ENCODE results near the gene ACD.

ACD gene

GRCh38 chr16:67673712-67674580, 13.9 kb upstream of the ACD start:
- Histone ChIP-seq H3K27ac (peak overlapping the region; percentile 50 to 80 (median 72); a peak in 21 of 22 replicates), H3K27me3 (no peaks in the 10 kb centered on the region), H3K36me3 (peaks cover 0 to 23% (median 13%) of the 10 kb centered on the region in 11 experiments; a peak in 11 of 22 replicates), H3K9me3 (replicated peaks in 1 of 11) (no peaks in the 10 kb centered on the region), H3K9ac (peak overlapping the region; percentile 38 to 70 (median 64)), H3K4me1 (peaks cover 42 to 64% (median 56%) of the 10 kb centered on the region in 10 experiments), H3K4me2 (peak overlapping the region; percentile 66 to 86 (median 80)), H3K4me3 (peak overlapping the region in 4 of 10 experiments; percentile 7 to 32 (median 22); a peak in 2 of 20 replicates), H4K20me1 (peaks cover 0 to 8% (median 0%) of the 10 kb centered on the region in 11 experiments; a peak in 1 of 22 replicates)
- no peak for TF ChIP-seq Cebpa-rat (IDR thresholded peaks at IDR 0.05)

DNA sequence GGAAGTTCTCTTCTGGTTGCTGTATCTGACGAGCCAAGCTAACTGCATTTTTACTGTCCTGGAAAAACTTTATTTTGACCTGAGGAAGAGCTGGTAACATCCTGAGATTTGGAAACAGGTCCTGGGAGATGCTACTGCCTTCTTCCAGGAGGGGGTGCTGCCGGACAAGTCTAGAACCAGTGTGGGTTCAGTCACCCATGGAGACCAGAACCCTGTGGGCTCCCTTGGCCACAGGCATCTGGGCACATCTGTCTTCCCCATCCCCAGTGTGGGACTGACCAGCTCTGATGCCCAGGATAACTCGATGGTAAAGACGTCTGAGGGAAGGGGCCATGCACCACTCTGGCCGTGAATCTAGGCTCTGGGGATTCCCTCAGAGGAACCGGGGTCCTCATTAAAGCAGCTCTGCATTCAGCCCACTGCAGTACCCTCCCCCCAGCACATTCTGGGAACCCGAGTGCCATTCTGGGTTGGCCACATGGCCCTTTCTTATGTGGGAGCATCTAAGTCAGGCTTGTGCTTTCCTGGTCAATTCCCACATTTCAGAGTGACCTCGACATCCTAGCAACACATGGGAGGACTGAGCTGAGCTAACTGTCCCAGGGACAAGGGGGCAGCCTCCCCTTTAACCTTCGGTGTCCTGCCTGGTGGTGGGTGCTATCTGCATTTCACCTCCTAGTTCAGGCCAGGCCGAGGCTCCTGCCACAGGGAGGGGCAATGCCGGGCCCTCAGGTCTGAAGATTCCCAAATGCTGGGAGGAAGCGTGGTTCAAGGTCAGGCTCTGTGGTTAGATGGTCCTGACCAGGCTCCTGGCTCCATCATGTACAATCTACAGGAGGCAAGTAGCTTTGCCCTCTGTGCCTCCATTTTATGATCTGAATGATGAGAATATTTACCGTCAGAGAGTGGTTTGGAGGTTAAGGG, 12.9 kb upstream of the ACD start:
- no peak overlapping the region for H3K4me3 ChIP-seq
- H3K27me3 ChIP-seq = no peaks in the 10 kb centered on the region
- H4K20me1 ChIP-seq = peaks cover 0 to 8% (median 0%) of the 10 kb centered on the region in 11 experiments; a peak in 2 of 22 replicates
- H3K9me3 ChIP-seq (replicated peaks in 1 of 11) = no peaks in the 10 kb centered on the region
- no peak for TF ChIP-seq Cebpa-rat (IDR thresholded peaks at IDR 0.05)
- peak overlapping the region; percentile 52 to 84 (median 78) for H3K4me2 ChIP-seq
- H3K36me3 ChIP-seq = peaks cover 0 to 18% (median 11%) of the 10 kb centered on the region in 11 experiments; a peak in 10 of 22 replicates
- peak overlapping the region; percentile 2 to 64 (median 53); a peak in 18 of 22 replicates for H3K9ac ChIP-seq
- H3K27ac ChIP-seq = peak overlapping the region in 10 of 11 experiments; percentile 50 to 80 (median 70); a peak in 21 of 22 replicates
- H3K4me1 ChIP-seq = peaks cover 51 to 73% (median 64%) of the 10 kb centered on the region in 10 experiments

DNA sequence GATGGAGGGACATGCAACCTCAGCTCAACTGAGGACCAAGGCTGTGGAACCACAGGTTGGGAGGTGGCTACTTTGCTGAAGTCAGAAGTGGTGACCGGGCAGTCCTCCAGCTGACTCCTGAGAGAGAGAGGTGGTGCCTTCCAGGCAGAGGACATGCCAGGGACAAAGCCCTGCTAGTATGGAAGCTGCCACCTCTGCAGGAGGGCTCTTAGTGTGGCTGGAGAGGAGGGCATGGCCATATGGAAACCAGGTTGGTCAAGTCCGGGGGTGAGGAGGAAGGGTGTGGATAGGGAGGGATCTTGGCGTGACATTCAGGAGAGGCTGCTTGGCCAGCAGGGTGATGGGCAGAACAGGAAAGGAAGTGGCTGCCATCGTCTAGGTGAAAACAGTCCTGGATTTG, 12.2 kb upstream of the ACD start:
- Histone ChIP-seq H3K9ac (no peak overlapping the region), H4K20me1 (peaks cover 0 to 4% (median 0%) of the 10 kb centered on the region in 11 experiments; a peak in 2 of 22 replicates), H3K27ac (no peak overlapping the region), H3K9me3 (replicated peaks in 1 of 11) (no peaks in the 10 kb centered on the region), H3K36me3 (peaks cover 0 to 13% (median 7%) of the 10 kb centered on the region in 11 experiments; a peak in 8 of 22 replicates), H3K4me1 (peaks cover 57 to 72% (median 64%) of the 10 kb centered on the region in 10 experiments), H3K4me2 (no peak overlapping the region; a peak in 1 of 22 replicates), H3K27me3 (no peaks in the 10 kb centered on the region), H3K4me3 (no peak overlapping the region)
- TF ChIP-seq Cebpa-rat (IDR thresholded peaks at IDR 0.05) = no peak

- H3K4me3 ChIP-seq = no peak overlapping the region
- peak overlapping the region in 4 of 11 experiments; percentile 93 to 99 (median 96); a peak in 4 of 22 replicates for H3K4me2 ChIP-seq
- peak overlapping the region in 4 of 11 experiments; percentile 13 to 96 (median 37); a peak in 5 of 22 replicates for H3K9ac ChIP-seq
- TF ChIP-seq Cebpa-rat (IDR thresholded peaks at IDR 0.05) = no peak
- peaks cover 55 to 68% (median 64%) of the 10 kb centered on the region in 10 experiments for H3K4me1 ChIP-seq
- no peaks in the 10 kb centered on the region for H3K27me3 ChIP-seq
- H3K9me3 ChIP-seq (replicated peaks in 1 of 11) = no peaks in the 10 kb centered on the region
- H3K27ac ChIP-seq = no peak overlapping the region; a peak in 1 of 22 replicates
- no peaks in the 10 kb centered on the region for H3K36me3 ChIP-seq
- peaks cover 0 to 4% (median 0%) of the 10 kb centered on the region in 11 experiments; a peak in 2 of 22 replicates for H4K20me1 ChIP-seq
Measured at GRCh38 chr16:67669499-67670101, 9.5 kb upstream of the ACD start.

DNA sequence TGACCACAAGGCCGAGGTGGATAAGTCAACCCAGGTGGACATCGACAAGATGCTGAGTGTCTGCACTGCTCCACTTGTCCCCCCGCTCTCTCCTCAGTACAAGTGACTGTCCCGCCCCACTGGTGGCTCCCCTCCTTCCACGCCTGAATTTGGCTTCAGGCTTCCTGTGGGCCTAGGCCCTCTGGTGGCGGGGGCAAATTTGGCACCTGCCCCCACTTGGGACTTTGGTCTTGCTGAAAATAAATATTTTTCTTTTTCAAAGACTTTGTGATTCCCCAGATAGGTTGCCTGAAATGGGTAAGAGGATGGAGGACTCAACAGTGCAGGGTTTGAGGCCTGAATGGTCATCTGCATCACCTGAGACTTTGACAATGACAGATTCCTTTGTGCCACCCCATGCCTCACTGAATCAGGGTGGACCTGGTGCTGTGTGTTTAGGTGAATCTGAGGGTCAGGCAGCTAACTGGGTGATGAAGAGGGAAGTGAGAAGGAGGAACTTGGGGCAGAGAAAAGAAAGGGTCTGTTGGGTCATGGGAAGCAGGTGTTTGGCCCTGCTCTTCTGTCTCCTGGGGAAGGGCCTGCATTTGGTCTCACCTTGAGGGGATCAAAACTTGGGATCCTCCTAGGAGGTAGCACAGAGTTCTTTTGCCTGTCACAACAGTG, 8.6 kb upstream of the ACD start:
- no peak for TF ChIP-seq Cebpa-rat (IDR thresholded peaks at IDR 0.05)
- H3K9ac ChIP-seq = peak overlapping the region in 10 of 11 experiments; percentile 13 to 96 (median 34); a peak in 13 of 22 replicates
- H4K20me1 ChIP-seq = peaks cover 0 to 6% (median 0%) of the 10 kb centered on the region in 11 experiments; a peak in 5 of 22 replicates
- peaks cover 48 to 68% (median 56%) of the 10 kb centered on the region in 10 experiments for H3K4me1 ChIP-seq
- H3K36me3 ChIP-seq = peaks cover 0 to 4% (median 0%) of the 10 kb centered on the region in 11 experiments; a peak in 1 of 22 replicates
- no peak overlapping the region for H3K4me3 ChIP-seq
- peak overlapping the region; percentile 65 to 99 (median 95) for H3K4me2 ChIP-seq
- H3K27me3 ChIP-seq = no peaks in the 10 kb centered on the region
- no peaks in the 10 kb centered on the region for H3K9me3 ChIP-seq (replicated peaks in 1 of 11)
- H3K27ac ChIP-seq = peak overlapping the region in 6 of 11 experiments; percentile 20 to 96 (median 38); a peak in 11 of 22 replicates

GRCh38 chr16:67667817-67668494, 7.9 kb upstream of the ACD start:
- Histone ChIP-seq H3K27me3 (no peaks in the 10 kb centered on the region), H3K4me2 (peak overlapping the region; percentile 88 to 99 (median 95)), H3K4me3 (peak overlapping the region; percentile 66 to 82 (median 76)), H4K20me1 (peaks cover 0 to 11% (median 5%) of the 10 kb centered on the region in 11 experiments; a peak in 7 of 22 replicates), H3K36me3 (peaks cover 0 to 11% (median 5%) of the 10 kb centered on the region in 11 experiments; a peak in 13 of 22 replicates), H3K4me1 (peaks cover 42 to 67% (median 52%) of the 10 kb centered on the region in 10 experiments), H3K9me3 (replicated peaks in 1 of 11) (no peaks in the 10 kb centered on the region), H3K27ac (peak overlapping the region in 10 of 11 experiments; percentile 86 to 96 (median 94); a peak in 21 of 22 replicates), H3K9ac (peak overlapping the region; percentile 87 to 98 (median 91))
- no peak for TF ChIP-seq Cebpa-rat (IDR thresholded peaks at IDR 0.05)

DNA sequence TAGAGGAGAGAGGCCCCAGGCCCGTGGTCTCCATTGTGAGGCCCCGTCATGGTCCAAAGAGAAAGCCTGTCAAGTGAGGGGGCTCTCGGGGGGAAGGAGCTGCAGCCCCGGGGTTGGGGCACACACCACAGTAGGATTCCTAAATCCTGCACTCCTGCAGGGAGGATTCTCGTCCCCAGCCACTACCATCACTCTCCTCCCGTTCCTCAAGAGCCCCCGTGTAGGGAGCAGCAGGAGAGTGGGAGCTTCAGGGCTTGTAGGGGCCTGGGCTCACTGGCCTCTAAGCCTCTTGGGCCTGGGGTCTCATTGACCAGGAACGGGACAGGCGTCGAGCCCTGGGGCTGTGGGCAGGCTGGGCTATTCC, 7.4 kb upstream of the ACD start:
- TF ChIP-seq Cebpa-rat (IDR thresholded peaks at IDR 0.05) = no peak
- Histone ChIP-seq H3K36me3 (peaks cover 4 to 16% (median 9%) of the 10 kb centered on the region in 11 experiments; a peak in 13 of 22 replicates), H4K20me1 (peaks cover 0 to 17% (median 8%) of the 10 kb centered on the region in 11 experiments; a peak in 7 of 22 replicates), H3K4me2 (peak overlapping the region; percentile 88 to 99 (median 95)), H3K9ac (peak overlapping the region; percentile 87 to 98 (median 91)), H3K4me3 (peak overlapping the region; percentile 66 to 82 (median 76)), H3K4me1 (peaks cover 36 to 62% (median 47%) of the 10 kb centered on the region in 10 experiments), H3K27ac (peak overlapping the region; percentile 86 to 98 (median 94)), H3K27me3 (no peaks in the 10 kb centered on the region), H3K9me3 (replicated peaks in 1 of 11) (no peaks in the 10 kb centered on the region)

Measured in BLaER1 treated with 17β-estradiol and CSF1 and Interleukin-3, amounts not matched to agents 10 nM and 100 nM (cell line).